MM.1S (cell line): ENCODE results near the gene EDC4.

ENCODE experiments used
- DNase-seq: peaks from one replicate; pipeline ENCODE4 v3.0.0-alpha.2; 2015
- H2AFZ ChIP-seq: fragments of 300-600 bp; sonication (generic); 2 replicates; pipeline ENCODE4 v1.6.0; 2016; ENCODE audit warnings: antibody characterized with exemption, low read length
- H3F3A ChIP-seq: fragments of 300-600 bp; sonication (generic); 2 replicates; pipeline ENCODE4 v1.6.1; 2016; ENCODE audit warnings: mild to moderate bottlenecking, antibody characterized with exemption, low read length, moderate library complexity, mixed read lengths; ENCODE audit not compliant: insufficient read depth
- H3K27ac ChIP-seq: fragments of 300-600 bp; sonication (generic); 2 replicates; pipeline ENCODE4 v1.5.1; 2016; ENCODE audit warnings: mild to moderate bottlenecking, low read length
- H3K27me3 ChIP-seq: fragments of 300-600 bp; sonication (generic); replicated peaks from 2 replicates; pipeline ENCODE4 v1.6.0; 2016; ENCODE audit warnings: low read length; ENCODE audit not compliant: insufficient read depth
- H3K36me3 ChIP-seq: fragments of 300-600 bp; sonication (generic); replicated peaks from 2 replicates; pipeline ENCODE4 v1.6.1; 2016; ENCODE audit warnings: mild to moderate bottlenecking, low read length, mixed read lengths; ENCODE audit not compliant: insufficient read depth
- H3K4me1 ChIP-seq: fragments of 300-600 bp; sonication (generic); 2 replicates; pipeline ENCODE4 v1.6.1; 2016; ENCODE audit warnings: low read length, mixed read lengths
- H3K4me2 ChIP-seq: fragments of 300-600 bp; sonication (generic); 2 replicates; pipeline ENCODE4 v1.6.0; 2016; ENCODE audit warnings: low read depth, low read length
- H3K4me3 ChIP-seq: fragments of 300-600 bp; sonication (generic); 2 replicates; pipeline ENCODE4 v1.5.1; 2016; ENCODE audit warnings: low read length, mixed read lengths
- H3K79me2 ChIP-seq: fragments of 300-600 bp; sonication (generic); 2 replicates; pipeline ENCODE4 v1.6.1; 2016; ENCODE audit warnings: mixed run types, low read length, mixed read lengths
- H3K9ac ChIP-seq: fragments of 300-600 bp; sonication (generic); 2 replicates; pipeline ENCODE4 v1.6.1; 2016; ENCODE audit warnings: low read length, mixed read lengths
- H3K9me2 ChIP-seq: fragments of 300-600 bp; sonication (generic); replicated peaks from 2 replicates; pipeline ENCODE4 v1.6.1; 2016; ENCODE audit warnings: mild to moderate bottlenecking, low read length, mixed read lengths; ENCODE audit not compliant: insufficient read depth
- H3K9me3 ChIP-seq: fragments of 300-600 bp; sonication (generic); replicated peaks from 2 replicates; pipeline ENCODE4 v1.6.1; 2016; ENCODE audit warnings: mild to moderate bottlenecking, low read length, mixed read lengths; ENCODE audit not compliant: insufficient read depth
- H4K20me1 ChIP-seq: fragments of 300-600 bp; sonication (generic); 2 replicates; pipeline ENCODE4 v1.6.1; 2016; ENCODE audit warnings: mild to moderate bottlenecking, low read length, moderate library complexity, mixed read lengths; ENCODE audit not compliant: insufficient read depth
- EZH2 ChIP-seq: fragments of 300-600 bp; sonication (generic); optimal IDR thresholded peaks from 2 replicates; pipeline ENCODE3; 2017; ENCODE audit warnings: low read depth, mild to moderate bottlenecking, antibody characterized with exemption, low read length, mixed read lengths
- EZH2phosphoT487 ChIP-seq: fragments of 300-600 bp; sonication (generic); IDR thresholded peaks from 2 replicates; pipeline ENCODE4 v1.6.1; 2018; ENCODE audit warnings: antibody characterized with exemption, low read length
- TF ChIP-seq, protein P1 (sequence below): fragments of 300-600 bp; sonication (generic); IDR thresholded peaks from 2 replicates; pipeline ENCODE4 v1.5.1; 2016; ENCODE audit warnings: antibody characterized with exemption, low read length, mixed read lengths

The EDC4 gene

GRCh38 chr16:67892375-67892774 is 19.5 kb downstream of the EDC4 start:
- H3K27ac ChIP-seq: no peak overlapping the region
- H3K36me3 ChIP-seq: no peaks in the 10 kb centered on the region
- peak overlapping the region; percentile 47 for H3K4me2 ChIP-seq
- H3K27me3 ChIP-seq: no peaks in the 10 kb centered on the region
- no peaks in the 10 kb centered on the region for H3F3A ChIP-seq
- H3K9me3 ChIP-seq: no peaks in the 10 kb centered on the region
- no peak for DNase-seq
- TF ChIP-seq, protein P1, sequence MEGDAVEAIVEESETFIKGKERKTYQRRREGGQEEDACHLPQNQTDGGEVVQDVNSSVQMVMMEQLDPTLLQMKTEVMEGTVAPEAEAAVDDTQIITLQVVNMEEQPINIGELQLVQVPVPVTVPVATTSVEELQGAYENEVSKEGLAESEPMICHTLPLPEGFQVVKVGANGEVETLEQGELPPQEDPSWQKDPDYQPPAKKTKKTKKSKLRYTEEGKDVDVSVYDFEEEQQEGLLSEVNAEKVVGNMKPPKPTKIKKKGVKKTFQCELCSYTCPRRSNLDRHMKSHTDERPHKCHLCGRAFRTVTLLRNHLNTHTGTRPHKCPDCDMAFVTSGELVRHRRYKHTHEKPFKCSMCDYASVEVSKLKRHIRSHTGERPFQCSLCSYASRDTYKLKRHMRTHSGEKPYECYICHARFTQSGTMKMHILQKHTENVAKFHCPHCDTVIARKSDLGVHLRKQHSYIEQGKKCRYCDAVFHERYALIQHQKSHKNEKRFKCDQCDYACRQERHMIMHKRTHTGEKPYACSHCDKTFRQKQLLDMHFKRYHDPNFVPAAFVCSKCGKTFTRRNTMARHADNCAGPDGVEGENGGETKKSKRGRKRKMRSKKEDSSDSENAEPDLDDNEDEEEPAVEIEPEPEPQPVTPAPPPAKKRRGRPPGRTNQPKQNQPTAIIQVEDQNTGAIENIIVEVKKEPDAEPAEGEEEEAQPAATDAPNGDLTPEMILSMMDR: no peak
- TF ChIP-seq EZH2 (no peak), EZH2phosphoT487 (no peak)
- peak overlapping the region; percentile 49 for H2AFZ ChIP-seq
- peak overlapping the region; percentile 43; the same call in 1 of the 2 replicates for H3K9ac ChIP-seq
- H3K79me2 ChIP-seq: peaks cover 40% of the 10 kb centered on the region
- 0 out of 2 replicates have a peak, but pooled peaks cover 6% of the 10 kb centered on the region for H3K4me1 ChIP-seq
- H3K9me2 ChIP-seq: no peaks in the 10 kb centered on the region
- H4K20me1 ChIP-seq: no peaks in the 10 kb centered on the region
- H3K4me3 ChIP-seq: peak overlapping the region; percentile 67

DNA sequence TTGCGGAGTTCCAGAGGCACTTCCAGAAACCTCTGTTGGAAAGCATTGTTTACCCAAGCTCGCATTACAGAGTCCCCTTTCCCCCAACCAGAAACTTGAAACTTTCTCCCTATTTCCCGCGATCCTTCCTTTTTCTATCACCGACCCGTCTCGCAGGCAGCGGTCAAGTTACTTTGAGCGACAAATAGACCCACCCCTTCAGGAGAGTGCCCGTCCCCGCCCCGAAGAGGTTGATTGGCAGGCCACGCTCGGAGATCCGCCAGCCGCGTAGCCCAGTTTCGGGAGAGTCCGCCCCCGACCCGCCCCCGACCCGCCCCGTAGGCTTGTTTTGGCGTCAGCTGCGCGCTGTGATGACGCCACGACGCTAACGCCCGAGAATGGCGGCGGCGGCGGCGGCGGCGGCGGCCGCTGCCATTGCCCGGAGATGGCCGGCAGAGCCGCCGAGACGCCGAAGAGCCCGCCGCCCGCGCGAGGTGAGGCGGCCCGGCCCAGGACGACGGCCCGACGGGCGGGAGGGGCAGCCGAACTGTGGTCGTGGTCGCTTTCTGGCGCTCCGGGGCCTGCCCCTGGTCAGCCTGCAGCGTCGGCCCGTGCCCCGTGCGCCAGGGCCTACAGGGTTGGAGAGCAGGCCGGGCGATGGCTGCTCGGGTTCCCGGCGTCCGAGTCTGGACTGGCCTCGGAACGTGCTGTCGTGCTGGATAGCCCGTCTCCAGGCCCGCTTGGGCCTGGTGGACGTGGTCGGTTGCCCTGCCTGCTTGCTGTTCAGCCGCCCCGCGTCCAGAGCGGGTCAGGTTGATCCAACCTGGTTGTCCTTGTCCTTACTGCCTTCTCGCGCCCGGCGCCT is 20.3 kb downstream of the EDC4 start, which contains the start of gene PSKH1:
PSKH1 (plus strand) TSS at position 356 of the 844 bp plus-strand sequence. CDS start 15,496 bp downstream, outside the sequence.
- Histone ChIP-seq H2AFZ (peak within 1 kb of the TSS; percentile 64), H3K27ac (peak within 1 kb of the TSS; percentile 57; the same call in 1 of the 2 replicates), H3K4me2 (peak within 1 kb of the TSS; percentile 82), H3K79me2 (peaks cover 45% of the 10 kb centered on the region), H3K4me1 (0 out of 2 replicates have a peak, but pooled peaks cover 6% of the 10 kb centered on the region), H3K9ac (peak within 1 kb of the TSS; percentile 96), H3K4me3 (peak within 1 kb of the TSS; percentile 94), H4K20me1 (no peaks in the 10 kb centered on the region), H3K36me3 (no peaks in the 10 kb centered on the region), H3F3A (no peaks in the 10 kb centered on the region), H3K9me3 (no peaks in the 10 kb centered on the region), H3K27me3 (no peaks in the 10 kb centered on the region), H3K9me2 (no peaks in the 10 kb centered on the region)
- TF ChIP-seq EZH2: no peak
- no peak for TF ChIP-seq EZH2phosphoT487
- TF ChIP-seq, protein P1: no peak
- peak; percentile 97 for DNase-seq

DNA sequence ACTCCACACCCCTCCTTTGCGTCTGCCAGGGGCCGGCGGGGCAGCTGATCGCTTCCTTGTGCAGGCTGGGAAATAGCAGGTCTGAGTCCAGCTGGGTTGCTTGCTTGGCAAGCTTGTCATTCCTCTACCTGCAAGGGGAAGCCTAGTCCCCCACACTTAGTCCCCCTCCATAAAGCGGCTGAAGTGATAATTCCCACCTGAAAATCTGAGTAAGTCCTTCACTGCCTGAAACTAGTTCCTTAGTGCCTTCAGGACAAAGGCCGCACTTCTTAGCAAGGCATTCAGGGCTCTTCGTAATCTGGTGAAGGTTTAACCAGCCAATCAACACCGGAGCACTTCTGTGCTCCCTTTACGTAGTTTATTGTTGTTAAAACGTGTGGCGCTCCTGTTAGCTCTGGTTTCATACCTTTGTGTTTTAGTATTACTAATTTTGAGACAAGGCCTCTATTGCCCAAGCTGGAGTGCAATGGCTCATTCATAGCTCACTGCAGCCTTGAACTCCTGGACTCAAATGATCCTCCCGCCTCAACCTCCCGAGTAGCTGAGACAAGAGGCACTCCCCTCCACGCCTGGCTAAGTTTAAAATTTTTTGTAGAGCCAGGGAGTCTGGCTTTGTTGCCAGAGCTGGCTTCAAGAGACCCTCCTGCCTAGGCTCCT is 21.0 kb downstream of the EDC4 start:
- Histone ChIP-seq H4K20me1 (no peaks in the 10 kb centered on the region), H3K27me3 (no peaks in the 10 kb centered on the region), H3K27ac (peak overlapping the region; percentile 57; the same call in 1 of the 2 replicates), H3K9me3 (no peaks in the 10 kb centered on the region), H3K9me2 (no peaks in the 10 kb centered on the region), H3K4me1 (0 out of 2 replicates have a peak, but pooled peaks cover 6% of the 10 kb centered on the region), H3K79me2 (peaks cover 50% of the 10 kb centered on the region), H2AFZ (peak overlapping the region; percentile 64), H3F3A (no peaks in the 10 kb centered on the region), H3K4me2 (peak overlapping the region; percentile 82), H3K9ac (peak overlapping the region; percentile 96), H3K4me3 (peak overlapping the region; percentile 94), H3K36me3 (no peaks in the 10 kb centered on the region)
- no peak for TF ChIP-seq EZH2
- no peak for TF ChIP-seq EZH2phosphoT487
- TF ChIP-seq, protein P1: no peak
- DNase-seq: peak; percentile 18
